Loucy (cell line): Measurements from ENCODE around the gene ALDH6A1.
A peak's percentile ranks its signal among the peaks of the same experiment; 100 is the strongest.

Experiments
- H2AFZ ChIP-seq: fragments of 200-600 bp; sonication (generic); 2 replicates; pipeline ENCODE4 v1.6.0; 2016; ENCODE audit warnings: antibody characterized with exemption, mild to moderate bottlenecking, low read length, moderate library complexity
- H3F3A ChIP-seq: fragments of 200-600 bp; 2 replicates; pipeline ENCODE4 v1.6.0; 2016; ENCODE audit warnings: antibody characterized with exemption, low read depth, mild to moderate bottlenecking
- H3K27me3 ChIP-seq: fragments of 200-600 bp; sonication (generic); 2 replicates; pipeline ENCODE4 v1.6.1; 2014; ENCODE audit warnings: low read length, mild to moderate bottlenecking; ENCODE audit not compliant: insufficient read depth, poor library complexity, severe bottlenecking
- H3K36me3 ChIP-seq: fragments of 200-600 bp; sonication (generic); 2 replicates; pipeline ENCODE4 v1.6.1; 2016; ENCODE audit warnings: low read length; ENCODE audit not compliant: insufficient read depth
- H3K4me1 ChIP-seq: fragments of 200-600 bp; sonication (generic); 2 replicates; pipeline ENCODE4 v1.5.1; 2014; ENCODE audit warnings: low read length, mild to moderate bottlenecking; ENCODE audit not compliant: insufficient read depth, poor library complexity, severe bottlenecking
- H3K4me2 ChIP-seq: fragments of 200-600 bp; sonication (generic); 2 replicates; pipeline ENCODE4 v1.6.0; 2014; ENCODE audit warnings: antibody characterized with exemption, low read length, low read depth, mild to moderate bottlenecking; ENCODE audit not compliant: poor library complexity, severe bottlenecking
- H3K4me3 ChIP-seq: fragments of 200-600 bp; sonication (generic); 2 replicates; pipeline ENCODE4 v1.5.1; 2014; ENCODE audit warnings: low read length, mild to moderate bottlenecking, mixed read lengths; ENCODE audit not compliant: poor library complexity, severe bottlenecking
- H3K79me2 ChIP-seq: fragments of 200-600 bp; sonication (generic); 2 replicates; pipeline ENCODE4 v1.6.1; 2014; ENCODE audit warnings: low read length; ENCODE audit not compliant: insufficient read depth
- H3K9ac ChIP-seq: fragments of 200-600 bp; sonication (generic); 2 replicates; pipeline ENCODE4 v1.6.0; 2014; ENCODE audit warnings: mild to moderate bottlenecking, low read depth, low read length, moderate library complexity; ENCODE audit not compliant: poor library complexity, severe bottlenecking
- H3K9me2 ChIP-seq: fragments of 200-600 bp; sonication (generic); replicated peaks from 2 replicates; pipeline ENCODE4 v1.6.1; 2016; ENCODE audit warnings: low read depth, low read length, mixed read lengths
- H3K9me3 ChIP-seq: fragments of 200-600 bp; sonication (generic); 2 replicates; pipeline ENCODE4 v1.6.1; 2014; ENCODE audit warnings: mild to moderate bottlenecking, antibody characterized with exemption, low read length, low read depth; ENCODE audit not compliant: insufficient read depth
- H4K20me1 ChIP-seq: fragments of 200-600 bp; sonication (generic); 2 replicates; pipeline ENCODE4 v1.6.0; 2014; ENCODE audit warnings: antibody characterized with exemption, low read length, mild to moderate bottlenecking; ENCODE audit not compliant: insufficient read depth, poor library complexity, severe bottlenecking
- EZH2phosphoT487 ChIP-seq: fragments of 200-600 bp; IDR thresholded peaks from 2 replicates; pipeline ENCODE4 v1.6.1; 2018; ENCODE audit warnings: antibody characterized with exemption, mild to moderate bottlenecking, moderate library complexity, borderline replicate concordance
- TF ChIP-seq, protein P1 (sequence below): fragments of 200-600 bp; sonication (generic); conservative IDR thresholded peaks from 2 replicates; pipeline ENCODE4 v1.5.1; 2014; ENCODE audit warnings: mild to moderate bottlenecking, antibody characterized with exemption, low read length

Gene ALDH6A1

DNA sequence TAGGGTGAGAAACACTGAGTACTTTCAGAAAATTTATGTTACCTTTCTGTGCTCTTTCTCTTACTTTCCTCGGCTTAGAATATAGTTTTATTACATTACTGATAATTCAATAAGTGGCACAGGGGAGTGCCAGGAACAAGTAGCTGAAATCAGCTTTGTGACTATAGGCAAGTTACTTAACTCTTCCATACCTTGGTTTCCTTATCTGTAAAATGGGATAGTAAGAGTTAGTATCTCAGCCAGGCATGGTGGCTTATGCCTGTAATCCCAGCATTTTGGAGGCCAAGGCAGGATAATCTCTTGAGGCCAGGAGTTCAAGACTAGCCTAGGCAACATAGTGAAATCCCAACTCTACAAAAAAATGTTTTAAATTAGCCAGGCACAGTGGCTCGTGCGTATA is 49.7 kb downstream of the ALDH6A1 start:
- no peak for TF ChIP-seq EZH2phosphoT487
- TF ChIP-seq, protein P1, sequence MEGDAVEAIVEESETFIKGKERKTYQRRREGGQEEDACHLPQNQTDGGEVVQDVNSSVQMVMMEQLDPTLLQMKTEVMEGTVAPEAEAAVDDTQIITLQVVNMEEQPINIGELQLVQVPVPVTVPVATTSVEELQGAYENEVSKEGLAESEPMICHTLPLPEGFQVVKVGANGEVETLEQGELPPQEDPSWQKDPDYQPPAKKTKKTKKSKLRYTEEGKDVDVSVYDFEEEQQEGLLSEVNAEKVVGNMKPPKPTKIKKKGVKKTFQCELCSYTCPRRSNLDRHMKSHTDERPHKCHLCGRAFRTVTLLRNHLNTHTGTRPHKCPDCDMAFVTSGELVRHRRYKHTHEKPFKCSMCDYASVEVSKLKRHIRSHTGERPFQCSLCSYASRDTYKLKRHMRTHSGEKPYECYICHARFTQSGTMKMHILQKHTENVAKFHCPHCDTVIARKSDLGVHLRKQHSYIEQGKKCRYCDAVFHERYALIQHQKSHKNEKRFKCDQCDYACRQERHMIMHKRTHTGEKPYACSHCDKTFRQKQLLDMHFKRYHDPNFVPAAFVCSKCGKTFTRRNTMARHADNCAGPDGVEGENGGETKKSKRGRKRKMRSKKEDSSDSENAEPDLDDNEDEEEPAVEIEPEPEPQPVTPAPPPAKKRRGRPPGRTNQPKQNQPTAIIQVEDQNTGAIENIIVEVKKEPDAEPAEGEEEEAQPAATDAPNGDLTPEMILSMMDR, result no peak

DNA sequence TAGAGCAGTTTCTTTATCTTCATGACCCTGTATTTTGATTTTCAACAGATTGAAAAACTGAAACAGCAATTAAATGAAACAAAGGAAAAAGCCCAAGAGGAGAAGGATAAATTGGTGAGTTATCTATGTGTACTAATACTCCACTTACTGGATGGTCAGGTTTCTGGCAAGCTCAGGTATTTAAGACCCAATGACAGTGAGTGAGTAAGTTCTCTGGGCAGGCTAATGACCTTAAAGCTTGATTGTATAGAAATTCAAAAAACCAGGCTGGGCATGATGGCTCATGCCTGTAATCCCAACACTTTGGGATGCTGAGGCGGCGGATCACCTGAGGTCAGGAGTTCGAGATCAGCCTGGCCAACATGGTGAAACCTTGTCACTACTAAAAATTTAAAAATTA is 55.1 kb downstream of the ALDH6A1 start:
- Histone ChIP-seq H3K9me2 (no peaks in the 10 kb centered on the region), H3F3A (no peaks in the 10 kb centered on the region), H4K20me1 (no peaks in the 10 kb centered on the region), H3K9me3 (no peaks in the 10 kb centered on the region), H2AFZ (no peak overlapping the region), H3K4me2 (no peak overlapping the region), H3K27me3 (no peaks in the 10 kb centered on the region), H3K4me3 (no peak overlapping the region), H3K36me3 (no peaks in the 10 kb centered on the region), H3K9ac (no peak overlapping the region), H3K79me2 (no peaks in the 10 kb centered on the region), H3K4me1 (no peaks in the 10 kb centered on the region)
- no peak for TF ChIP-seq EZH2phosphoT487

More for the DNA sequence above, 49.7 kb downstream of the ALDH6A1 start:
- no peaks in the 10 kb centered on the region for H3K79me2 ChIP-seq
- no peak overlapping the region for H2AFZ ChIP-seq
- no peaks in the 10 kb centered on the region for H3K36me3 ChIP-seq
- H3K4me1 ChIP-seq, result no peaks in the 10 kb centered on the region
- H3F3A ChIP-seq, result no peaks in the 10 kb centered on the region
- no peak overlapping the region for H3K4me3 ChIP-seq
- no peaks in the 10 kb centered on the region for H3K9me3 ChIP-seq
- no peak overlapping the region for H3K4me2 ChIP-seq
- no peaks in the 10 kb centered on the region for H3K27me3 ChIP-seq
- H3K9me2 ChIP-seq, result no peaks in the 10 kb centered on the region
- no peaks in the 10 kb centered on the region for H4K20me1 ChIP-seq
- no peak overlapping the region for H3K9ac ChIP-seq

DNA sequence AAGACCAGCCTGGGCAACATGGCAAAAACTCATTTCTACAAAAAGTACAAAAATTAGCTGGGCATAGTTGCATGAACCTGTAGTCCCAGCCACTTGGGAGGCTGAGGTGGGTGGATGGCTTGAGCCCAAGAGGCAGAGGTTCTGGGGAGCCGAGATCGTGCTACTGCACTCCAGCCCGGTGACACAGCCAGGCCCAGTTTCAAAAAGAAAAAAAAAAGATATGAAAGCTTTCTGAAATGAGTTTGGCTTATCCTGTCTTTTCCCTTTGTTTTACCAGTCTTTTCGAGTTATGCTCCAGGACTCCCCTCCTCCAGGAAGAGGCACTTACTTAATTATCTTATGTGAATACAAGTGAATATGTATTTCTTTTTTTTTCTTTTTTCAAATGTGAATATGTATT is 61.9 kb downstream of the ALDH6A1 start:
- Histone ChIP-seq H2AFZ (no peak overlapping the region), H3K4me2 (no peak overlapping the region), H3F3A (no peaks in the 10 kb centered on the region), H3K4me3 (no peak overlapping the region), H3K36me3 (no peaks in the 10 kb centered on the region), H3K27me3 (no peaks in the 10 kb centered on the region), H3K9me3 (no peaks in the 10 kb centered on the region), H3K9me2 (no peaks in the 10 kb centered on the region), H3K4me1 (peaks cover 3% of the 10 kb centered on the region), H3K79me2 (no peaks in the 10 kb centered on the region), H4K20me1 (no peaks in the 10 kb centered on the region), H3K9ac (no peak overlapping the region)
- TF ChIP-seq, protein P1, result no peak
- no peak for TF ChIP-seq EZH2phosphoT487

DNA sequence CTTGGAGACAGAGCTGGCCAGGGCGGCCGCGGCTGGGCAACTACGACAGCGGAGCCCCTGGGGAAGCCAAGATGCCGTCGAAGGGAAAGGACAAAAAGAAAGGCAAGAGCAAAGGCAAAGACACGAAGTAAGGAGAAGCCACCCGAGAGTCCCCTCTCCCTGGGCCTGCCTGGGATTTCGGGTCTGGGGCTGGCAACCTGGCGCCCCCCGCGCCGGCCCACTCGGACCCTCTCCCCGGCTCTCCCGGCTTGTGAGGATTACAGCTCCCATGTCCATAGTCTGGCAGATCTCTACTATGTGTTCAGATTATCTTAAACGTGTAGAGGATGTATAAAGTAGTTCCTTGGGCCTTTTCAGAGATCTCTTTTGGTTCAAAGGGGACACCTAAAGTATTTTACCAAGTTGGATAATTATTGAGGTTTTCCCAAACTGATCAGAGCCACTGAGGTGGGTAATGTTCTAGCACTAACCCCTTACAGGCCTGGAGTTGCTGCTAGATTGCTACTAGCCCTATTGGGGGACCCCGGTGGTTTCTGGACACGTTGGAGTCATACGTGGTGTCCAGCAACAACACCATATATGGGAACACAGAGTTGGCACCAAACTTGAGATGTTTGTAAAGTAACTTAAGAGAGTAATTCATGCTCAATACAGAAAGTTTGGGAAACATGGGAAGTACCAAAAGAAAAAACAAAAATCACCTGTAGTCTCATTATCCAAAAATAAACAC is 64.7 kb downstream of the ALDH6A1 start:
- Histone ChIP-seq H3K9me3 (no peaks in the 10 kb centered on the region), H3K4me3 (peak overlapping the region; percentile 93), H3K27me3 (no peaks in the 10 kb centered on the region), H2AFZ (peak overlapping the region; percentile 87), H4K20me1 (no peaks in the 10 kb centered on the region), H3K36me3 (no peaks in the 10 kb centered on the region), H3K4me2 (peak overlapping the region; percentile 77), H3F3A (no peaks in the 10 kb centered on the region), H3K4me1 (peaks cover 3% of the 10 kb centered on the region), H3K9ac (peak overlapping the region; percentile 87), H3K79me2 (no peaks in the 10 kb centered on the region), H3K9me2 (no peaks in the 10 kb centered on the region)
- no peak for TF ChIP-seq EZH2phosphoT487
- TF ChIP-seq, protein P1, result no peak
